HCT116 (cell line): ENCODE data around the gene RASGRF2. TPM values are rescaled to one million over a fixed set of nuclear protein-coding genes. Genes with fewer than 3 reads are reported as not detected.

Experiments
- ATAC-seq: fragments of 200-7000 bp; cut with Tn5 transposase; 2 replicates; pipeline ENCODE4 v1.9.1; 2020; ENCODE audit warnings: mild to moderate bottlenecking, moderate library complexity
- BruUV-seq: library from RNA; stranded (reverse); fragments of 400-500 nt; replicated peaks from 2 replicates; lab custom pipeline; 2021; lab: Mats Ljungman, UMichigan
- CTCF ChIA-PET: fragments of 300-600 bp; sonication (Branson Sonifier 250); formaldehyde crosslinking; loops from one replicate; lab custom pipeline; 2021; ENCODE audit warnings: antibody characterized with exemption; lab: Charles Lee
- POLR2A ChIA-PET: fragments of 300-600, 350-600 bp; sonication (Branson Sonifier 250); formaldehyde crosslinking; loops from one replicate; lab custom pipeline; 2021; ENCODE audit warnings: antibody characterized with exemption; lab: Charles Lee
- RAD21 ChIA-PET, 2 experiments: fragments of 300-600 bp; sonication (Branson Sonifier 250); formaldehyde crosslinking; loops; one replicate each; lab custom pipeline; 2023; ENCODE audit warnings: low total read pairs in 2 of 2; ENCODE audit not compliant: uncharacterized antibody in 2 of 2, unreplicated experiment in 2 of 2, low non-redundant PET in 1 of 2; lab: Charles Lee
- DNase-seq: peaks from one replicate; pipeline ENCODE4 v3.0.0-alpha.2; 2010; ENCODE audit warnings: low read depth, low spot score
- H2AFZ ChIP-seq: fragments of 200-600 bp; shearing (Covaris generic), sonication (generic); 2 replicates; pipeline ENCODE4 v1.6.1; 2017; ENCODE audit warnings: low read depth, mixed run types, mixed read lengths, antibody characterized with exemption, low read length; ENCODE audit not compliant: poor library complexity, severe bottlenecking
- H3K27ac ChIP-seq: 2 replicates; pipeline ENCODE4 v1.5.1; 2012; ENCODE audit warnings: low read depth, low read length
- H3K27me3 ChIP-seq: fragments of 200-600 bp; sonication (generic); 2 replicates; pipeline ENCODE4 v1.6.1; 2016; ENCODE audit warnings: mixed run types, low read length, mixed read lengths; ENCODE audit not compliant: insufficient read depth
- H3K36me3 ChIP-seq, 2 experiments: fragments of 200-500 bp in 1 of 2; fragments of 200-600 bp in 1 of 2; sonication (Bioruptor generic) in 1 of 2; sonication (generic) in 1 of 2; 2 replicates each; pipeline versions ENCODE4 v1.5.1 to v1.6.1; 2014 to 2016; ENCODE audit warnings: low read length in 2 of 2, inconsistent platforms in 1 of 2, mixed read lengths in 1 of 2, mixed run types in 1 of 2; ENCODE audit not compliant: insufficient read depth in 2 of 2, control insufficient read depth in 1 of 2
- H3K4me1 ChIP-seq, 2 experiments: fragments of 200-600 bp in 1 of 2; sonication (generic) in 1 of 2; 2 replicates each; pipeline versions ENCODE4 v1.5.1 to v1.6.1; 2012 to 2017; ENCODE audit warnings: low read length in 2 of 2, inconsistent platforms in 1 of 2, mild to moderate bottlenecking in 1 of 2, mixed read lengths in 1 of 2, mixed run types in 1 of 2, moderate library complexity in 1 of 2; ENCODE audit not compliant: insufficient read depth in 2 of 2, control insufficient read depth in 1 of 2
- H3K4me2 ChIP-seq: fragments of 200-600 bp; sonication (generic); 2 replicates; pipeline ENCODE4 v1.6.1; 2017; ENCODE audit warnings: mixed run types, low read length, mixed read lengths
- H3K4me3 ChIP-seq, 2 experiments: fragments of 200-600 bp in 1 of 2; sonication (generic) in 1 of 2; replicated peaks in 1 of 2; 2 replicates each; pipeline ENCODE4 v1.5.1; 2011 to 2016; ENCODE audit warnings: low read length in 2 of 2, control low read depth in 1 of 2, low read depth in 1 of 2, mild to moderate bottlenecking in 1 of 2, mixed read lengths in 1 of 2, mixed run types in 1 of 2
- H3K79me2 ChIP-seq: fragments of 200-600 bp; sonication (generic); 2 replicates; pipeline ENCODE4 v1.6.1; 2017; ENCODE audit warnings: mild to moderate bottlenecking, mixed run types, low read length, moderate library complexity, mixed read lengths; ENCODE audit not compliant: insufficient read depth
- H3K9ac ChIP-seq: fragments of 200-600 bp; sonication (generic); 2 replicates; pipeline ENCODE4 v1.6.1; 2016; ENCODE audit warnings: low read length, mixed read lengths
- H3K9me2 ChIP-seq: fragments of 200-600 bp; sonication (generic), shearing (Covaris generic); 2 replicates; pipeline ENCODE4 v1.6.1; 2017; ENCODE audit warnings: mixed run types, mild to moderate bottlenecking, moderate library complexity; ENCODE audit not compliant: insufficient read depth
- H3K9me3 ChIP-seq, 2 experiments: fragments of 200-500 bp in 1 of 2; fragments of 200-600 bp in 1 of 2; sonication (Bioruptor generic) in 1 of 2; sonication (generic) in 1 of 2; 2 replicates each; pipeline ENCODE4 v1.6.1; 2014 to 2017; ENCODE audit warnings: low read length in 2 of 2, mixed read lengths in 2 of 2, inconsistent platforms in 1 of 2, low read depth in 1 of 2, mild to moderate bottlenecking in 1 of 2, mixed run types in 1 of 2, moderate library complexity in 1 of 2; ENCODE audit not compliant: control insufficient read depth in 1 of 2, insufficient read depth in 1 of 2
- H4K20me1 ChIP-seq: fragments of 200-600 bp; sonication (generic), shearing (Covaris generic); 2 replicates; pipeline ENCODE4 v1.6.1; 2017; ENCODE audit warnings: mixed run types, mild to moderate bottlenecking, moderate library complexity; ENCODE audit not compliant: insufficient read depth
- ATF3 ChIP-seq: IDR thresholded peaks from 2 replicates; pipeline ENCODE4 v1.6.1; 2012
- EGR1 ChIP-seq: IDR thresholded peaks from 2 replicates; pipeline ENCODE4 v1.6.1; 2012; ENCODE audit warnings: low read depth
- ELF1 ChIP-seq: IDR thresholded peaks from 2 replicates; pipeline ENCODE4 v1.6.1; 2012; ENCODE audit warnings: low read depth, borderline replicate concordance
- JUND ChIP-seq: IDR thresholded peaks from 2 replicates; pipeline ENCODE4 v1.6.1; 2012
- MAX ChIP-seq: IDR thresholded peaks from 2 replicates; pipeline ENCODE4 v1.6.1; 2012
- POLR2AphosphoS5 ChIP-seq: IDR thresholded peaks from 2 replicates; pipeline ENCODE4 v1.6.1; 2011; ENCODE audit warnings: mild to moderate bottlenecking, low read depth, low read length, moderate library complexity
- YY1 ChIP-seq: IDR thresholded peaks from 2 replicates; pipeline ENCODE4 v1.6.1; 2011; ENCODE audit warnings: low read length, low read depth, moderate library complexity, mild to moderate bottlenecking; ENCODE audit not compliant: insufficient replicate concordance; ENCODE audit errors: extremely low read depth
- intact Hi-C: fragments of 100-400 bp; cut with micrococcal nuclease; formaldehyde crosslinking; loops from 2 replicates; pipeline ENCODE4 v1.10.0; 2022
- total RNA-seq: library from RNA; stranded (reverse); gene quantifications from one replicate; pipeline ENCODE4 v1.2.1, GENCODE V29; 2021; ENCODE audit not compliant: unreplicated experiment
- TF ChIP-seq, protein P1 (sequence below): IDR thresholded peaks from 2 replicates; pipeline ENCODE4 v1.6.1; 2011; ENCODE audit warnings: mild to moderate bottlenecking, low read length, moderate library complexity; ENCODE audit not compliant: insufficient replicate concordance; ENCODE audit errors: extremely low read depth

Gene RASGRF2
- total RNA-seq, 1 experiment from 2014 or later: 0.05 TPM

- DNase-seq: no peak
- H3K79me2 ChIP-seq: no peaks in the 10 kb centered on the region
- no peaks in the 10 kb centered on the region for H3K9me3 ChIP-seq
- no TSS peak for BruUV-seq
- ATAC-seq: no peak
- no peaks in the 10 kb centered on the region for H4K20me1 ChIP-seq
- H3K4me3 ChIP-seq: no peak overlapping the region
- POLR2A ChIA-PET: no interaction called here
- CTCF ChIA-PET: no interaction called here
- RAD21 ChIA-PET: no interaction called here
- H2AFZ ChIP-seq: no peak overlapping the region
- H3K9ac ChIP-seq: no peak overlapping the region
- no peaks in the 10 kb centered on the region for H3K9me2 ChIP-seq
- TF ChIP-seq, protein P1, sequence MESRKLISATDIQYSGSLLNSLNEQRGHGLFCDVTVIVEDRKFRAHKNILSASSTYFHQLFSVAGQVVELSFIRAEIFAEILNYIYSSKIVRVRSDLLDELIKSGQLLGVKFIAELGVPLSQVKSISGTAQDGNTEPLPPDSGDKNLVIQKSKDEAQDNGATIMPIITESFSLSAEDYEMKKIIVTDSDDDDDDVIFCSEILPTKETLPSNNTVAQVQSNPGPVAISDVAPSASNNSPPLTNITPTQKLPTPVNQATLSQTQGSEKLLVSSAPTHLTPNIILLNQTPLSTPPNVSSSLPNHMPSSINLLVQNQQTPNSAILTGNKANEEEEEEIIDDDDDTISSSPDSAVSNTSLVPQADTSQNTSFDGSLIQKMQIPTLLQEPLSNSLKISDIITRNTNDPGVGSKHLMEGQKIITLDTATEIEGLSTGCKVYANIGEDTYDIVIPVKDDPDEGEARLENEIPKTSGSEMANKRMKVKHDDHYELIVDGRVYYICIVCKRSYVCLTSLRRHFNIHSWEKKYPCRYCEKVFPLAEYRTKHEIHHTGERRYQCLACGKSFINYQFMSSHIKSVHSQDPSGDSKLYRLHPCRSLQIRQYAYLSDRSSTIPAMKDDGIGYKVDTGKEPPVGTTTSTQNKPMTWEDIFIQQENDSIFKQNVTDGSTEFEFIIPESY: no peak
- TF ChIP-seq JUND (no peak), POLR2AphosphoS5 (no peak), ELF1 (no peak), YY1 (no peak), EGR1 (no peak), MAX (no peak), ATF3 (no peak)
- no peaks in the 10 kb centered on the region for H3K36me3 ChIP-seq
- H3K4me1 ChIP-seq: no peaks in the 10 kb centered on the region
- intact Hi-C loops: no loop called here
- H3K27me3 ChIP-seq: 0 out of 2 replicates have a peak, but pooled peaks cover 4% of the 10 kb centered on the region
- no peak overlapping the region for H3K27ac ChIP-seq
- no peak overlapping the region for H3K4me2 ChIP-seq
Observed at GRCh38 chr5:81078930-81079329, 118.8 kb downstream of the RASGRF2 start.
